ENCODE results near the gene ITGA4.

ITGA4 gene

DNA sequence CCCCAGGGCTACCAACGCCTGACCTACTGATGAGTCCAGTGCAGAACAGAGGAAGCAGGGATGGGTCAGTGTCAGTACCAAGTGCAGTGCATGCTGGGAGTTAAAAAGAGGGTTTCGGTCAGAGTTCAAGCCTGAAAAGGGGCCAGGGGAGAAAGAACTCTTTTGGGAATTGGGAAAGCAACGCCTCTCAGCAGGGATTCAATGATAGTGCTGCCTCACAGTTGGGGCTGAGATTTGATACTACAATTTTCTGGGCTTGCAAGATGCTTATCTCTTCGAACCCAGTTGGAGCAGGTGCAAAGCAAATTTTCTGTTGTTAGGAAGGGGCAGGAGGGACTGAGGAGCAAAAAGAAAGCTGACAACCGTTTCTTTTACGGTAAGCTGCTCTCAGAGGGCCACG lies 117.1 kb downstream of the ITGA4 start:
- no peak for DNase-seq

DNA sequence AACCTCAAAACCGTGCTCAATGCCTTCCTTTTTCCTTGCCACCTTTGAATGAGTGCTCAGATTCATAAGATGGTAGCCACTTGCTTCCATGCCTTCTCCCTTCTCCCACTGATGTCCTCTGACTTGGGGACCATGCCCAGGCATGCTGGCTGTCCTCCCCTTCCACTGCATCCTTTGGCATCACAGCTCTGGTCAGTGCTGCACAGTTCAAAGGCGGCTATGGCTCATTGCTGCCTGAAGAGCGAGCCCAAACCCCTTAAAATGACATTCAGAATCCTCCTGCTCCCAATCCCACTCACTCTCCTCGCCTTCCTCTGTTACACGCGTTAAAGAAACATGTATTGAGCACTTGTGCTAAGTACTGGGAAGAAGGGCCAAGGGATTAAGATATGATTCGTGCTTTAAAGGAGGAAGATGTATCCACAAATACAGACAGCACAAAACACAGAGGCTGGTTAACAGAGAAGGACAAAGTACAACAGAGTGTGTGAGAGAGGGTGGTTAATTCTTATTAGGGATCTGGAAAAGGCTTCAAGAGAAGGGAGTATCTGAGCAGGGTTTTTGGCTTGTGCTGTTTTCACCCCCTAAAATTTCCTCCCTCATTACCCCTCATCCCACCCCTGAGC lies 118.0 kb downstream of the ITGA4 start:
- peak; percentile 8 for DNase-seq

DNA sequence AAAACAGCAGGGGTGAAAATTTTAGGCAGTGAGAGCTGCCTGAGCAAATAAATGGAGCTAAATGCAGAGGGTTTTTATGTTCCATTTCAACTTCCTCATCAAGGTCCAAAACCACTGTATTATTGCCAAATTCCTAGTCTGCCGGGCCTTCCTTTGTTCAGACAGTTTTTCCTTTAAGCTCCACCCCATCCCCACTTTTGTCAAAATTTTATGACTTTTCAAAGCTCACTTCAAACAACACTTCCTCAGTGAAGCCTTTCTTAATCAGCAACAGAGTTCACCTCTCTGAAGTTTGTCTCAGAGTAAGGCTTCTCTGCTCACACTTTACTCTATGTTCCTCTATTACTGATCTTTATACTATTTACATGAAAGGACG lies 118.5 kb downstream of the ITGA4 start:
- no peak for DNase-seq

DNA sequence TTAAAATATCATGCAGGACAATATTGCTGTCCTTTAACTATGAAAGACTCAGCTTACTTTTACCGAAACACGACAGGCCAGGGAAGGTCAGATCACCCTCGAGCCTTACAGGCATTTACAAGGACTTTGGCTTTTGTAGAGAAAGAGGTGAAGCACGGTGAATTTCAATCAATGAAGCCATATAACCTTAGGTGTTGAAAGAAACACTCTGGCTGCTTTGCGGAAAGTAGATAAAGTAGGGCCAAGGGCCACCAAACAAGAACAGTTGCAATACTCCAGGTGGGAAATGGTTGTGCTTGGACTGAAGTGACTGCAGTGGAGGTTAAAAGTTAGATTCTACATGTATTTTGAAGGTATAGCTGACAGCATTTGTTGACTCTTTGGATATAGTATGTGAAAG lies 119.2 kb downstream of the ITGA4 start:
- DNase-seq: no peak

DNA sequence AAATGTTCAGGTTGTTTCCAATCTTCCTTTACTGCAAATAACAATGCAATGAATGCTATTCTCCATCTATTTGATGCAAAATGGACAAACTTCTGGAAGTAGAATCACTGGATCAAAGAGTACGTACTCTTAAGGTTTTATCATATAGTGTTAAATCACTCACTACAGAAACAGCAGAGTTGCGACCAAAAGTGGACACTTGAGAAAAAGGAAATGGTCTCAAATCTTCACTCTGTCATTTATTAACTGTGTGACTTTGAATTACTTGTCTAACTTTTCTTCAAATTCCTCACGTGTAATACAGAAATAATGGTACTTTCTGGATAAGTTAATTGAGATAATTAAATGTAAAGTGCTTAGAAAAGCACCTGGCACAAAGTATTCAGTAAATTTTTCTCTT lies 121.6 kb downstream of the ITGA4 start:
- no peak for DNase-seq

DNA sequence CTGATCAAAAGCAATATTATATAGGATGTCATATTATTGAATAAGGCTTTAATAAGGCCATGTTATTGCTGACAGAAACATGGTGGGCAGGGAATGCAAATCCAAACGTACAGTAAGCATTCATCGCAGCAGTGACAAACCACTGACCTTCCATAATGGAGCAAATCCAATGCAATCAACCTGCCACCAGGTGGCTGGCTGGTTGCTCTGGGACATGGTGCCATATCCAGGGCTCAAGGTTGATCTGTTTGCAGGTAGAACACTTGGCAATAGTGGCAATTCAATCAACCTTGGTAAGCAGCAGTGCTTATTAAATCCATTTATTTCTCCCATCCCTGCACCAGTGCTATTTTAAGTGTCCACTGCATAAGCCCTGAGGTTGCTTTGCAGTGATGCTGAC lies 124.3 kb downstream of the ITGA4 start:
- DNase-seq: no peak

DNA sequence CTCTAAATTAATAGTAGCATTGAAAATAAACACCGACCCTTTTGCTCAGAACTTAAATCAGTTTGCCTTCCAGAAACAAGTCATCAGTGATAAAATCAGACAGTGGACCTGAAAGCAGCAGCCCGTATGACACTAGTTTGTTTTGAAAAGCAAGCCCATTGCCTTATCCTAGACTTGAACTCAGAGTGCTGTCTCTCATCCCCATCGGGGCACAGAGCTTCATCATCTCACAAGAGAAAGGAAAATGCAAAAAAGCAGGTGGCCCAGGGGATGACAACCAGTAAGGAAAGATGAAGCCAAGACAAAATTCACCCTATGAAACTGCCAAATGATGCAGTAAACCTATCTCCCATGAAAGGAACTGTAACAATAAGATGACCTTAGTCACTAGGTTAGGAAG lies 128.5 kb downstream of the ITGA4 start:
- DNase-seq: peak; percentile 7

All from right kidney (tissue), 1 donor.